Measurements from ENCODE around the gene GEMIN2.

GRCh38 chr14:39094515-39094914 is 19.6 kb upstream of the GEMIN2 start:
- no peak for TF ChIP-seq REST (IDR thresholded peaks at IDR 0.05; ENCODE audit: low read depth)
- no peak for TF ChIP-seq FOXM1 (IDR thresholded peaks at IDR 0.05; ENCODE audit: borderline replicate concordance, low read depth)
- TF ChIP-seq TEAD4 (IDR thresholded peaks at IDR 0.05), result no peak
- TF ChIP-seq CEBPB (IDR thresholded peaks at IDR 0.05), result no peak
- TF ChIP-seq EP300 (IDR thresholded peaks at IDR 0.05; ENCODE audit: borderline replicate concordance), result no peak

Data from Ishikawa (cell line).